ENCODE results near the gene ALG14.
A peak's percentile ranks its signal among the peaks of the same experiment; 100 is the strongest.

Gene ALG14

GRCh38 chr1:95071539-95071938 is 1.2 kb downstream of the ALG14 start:
- ChIA-PET CTCF (interaction anchor here (0.6 to 1.3 kb wide), 4 partner anchors 12 to 185 kb away, joined by 3 to 5 read pairs (median 4); partner anchors contain the start of gene RWDD3), POLR2A (no interaction called here)
- no peaks in the 10 kb centered on the region for H3K36me3 ChIP-seq (ENCODE audit: control insufficient read depth in 2 of 2, insufficient read depth in 1 of 2, low read length in 2 of 2)
- no peaks in the 10 kb centered on the region for H3K9me3 ChIP-seq (ENCODE audit: control insufficient read depth, insufficient read depth, low read depth, low read length)
- H3K4me1 ChIP-seq (ENCODE audit: control insufficient read depth, insufficient read depth, low read length): peaks cover 3% of the 10 kb centered on the region; the same call in 1 of the 2 replicates
- peak overlapping the region; percentile 91 for H3K4me3 ChIP-seq (ENCODE audit: low read depth, low read length)
- TF ChIP-seq KLF7 (tag by site-specific recombination; IDR thresholded peaks at IDR 0.05; ENCODE audit: borderline replicate concordance): no peak
- no peak for TF ChIP-seq ZNF660 (tag by site-specific recombination; IDR thresholded peaks at IDR 0.05)
- H3K27ac ChIP-seq (ENCODE audit: extremely low read depth, low read depth, low read length): no peak overlapping the region

GRCh38 chr1:95069710-95070093 is 3.0 kb downstream of the ALG14 start:
- H3K4me1 ChIP-seq (ENCODE audit: control insufficient read depth, insufficient read depth, low read length): peaks cover 3% of the 10 kb centered on the region; the same call in 1 of the 2 replicates
- ChIA-PET POLR2A (no interaction called here), CTCF (no interaction called here)
- TF ChIP-seq ZNF214 (tag by site-specific recombination; IDR thresholded peaks at IDR 0.05; ENCODE audit: borderline replicate concordance): no peak
- TF ChIP-seq, protein P1, sequence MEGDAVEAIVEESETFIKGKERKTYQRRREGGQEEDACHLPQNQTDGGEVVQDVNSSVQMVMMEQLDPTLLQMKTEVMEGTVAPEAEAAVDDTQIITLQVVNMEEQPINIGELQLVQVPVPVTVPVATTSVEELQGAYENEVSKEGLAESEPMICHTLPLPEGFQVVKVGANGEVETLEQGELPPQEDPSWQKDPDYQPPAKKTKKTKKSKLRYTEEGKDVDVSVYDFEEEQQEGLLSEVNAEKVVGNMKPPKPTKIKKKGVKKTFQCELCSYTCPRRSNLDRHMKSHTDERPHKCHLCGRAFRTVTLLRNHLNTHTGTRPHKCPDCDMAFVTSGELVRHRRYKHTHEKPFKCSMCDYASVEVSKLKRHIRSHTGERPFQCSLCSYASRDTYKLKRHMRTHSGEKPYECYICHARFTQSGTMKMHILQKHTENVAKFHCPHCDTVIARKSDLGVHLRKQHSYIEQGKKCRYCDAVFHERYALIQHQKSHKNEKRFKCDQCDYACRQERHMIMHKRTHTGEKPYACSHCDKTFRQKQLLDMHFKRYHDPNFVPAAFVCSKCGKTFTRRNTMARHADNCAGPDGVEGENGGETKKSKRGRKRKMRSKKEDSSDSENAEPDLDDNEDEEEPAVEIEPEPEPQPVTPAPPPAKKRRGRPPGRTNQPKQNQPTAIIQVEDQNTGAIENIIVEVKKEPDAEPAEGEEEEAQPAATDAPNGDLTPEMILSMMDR (tag by site-specific recombination; IDR thresholded peaks at IDR 0.05): no peak
- H3K27ac ChIP-seq (ENCODE audit: extremely low read depth, low read depth, low read length): no peak overlapping the region
- no peaks in the 10 kb centered on the region for H3K9me3 ChIP-seq (ENCODE audit: control insufficient read depth, insufficient read depth, low read depth, low read length)
- H3K36me3 ChIP-seq (ENCODE audit: control insufficient read depth in 2 of 2, insufficient read depth in 1 of 2, low read length in 2 of 2): peaks cover 0 to 7% of the 10 kb centered on the region in 2 experiments; a peak in 1 of 3 replicates
- H3K4me3 ChIP-seq (ENCODE audit: low read depth, low read length): no peak overlapping the region

GRCh38 chr1:95068956-95069709 is 3.6 kb downstream of the ALG14 start:
- Histone ChIP-seq H3K36me3 (ENCODE audit: control insufficient read depth in 2 of 2, insufficient read depth in 1 of 2, low read length in 2 of 2) (peaks cover 0 to 12% of the 10 kb centered on the region in 2 experiments; a peak in 1 of 3 replicates), H3K27ac (ENCODE audit: extremely low read depth, low read depth, low read length) (no peak overlapping the region), H3K4me1 (ENCODE audit: control insufficient read depth, insufficient read depth, low read length) (peaks cover 3% of the 10 kb centered on the region; the same call in 1 of the 2 replicates), H3K4me3 (ENCODE audit: low read depth, low read length) (no peak overlapping the region), H3K9me3 (ENCODE audit: control insufficient read depth, insufficient read depth, low read depth, low read length) (no peaks in the 10 kb centered on the region)
- ChIA-PET POLR2A (no interaction called here), CTCF (no interaction called here)
- TF ChIP-seq ZNF221 (tag by site-specific recombination; IDR thresholded peaks at IDR 0.05; ENCODE audit: borderline replicate concordance) (no peak), ZNF660 (tag by site-specific recombination; IDR thresholded peaks at IDR 0.05) (no peak), ZNF560 (tag by site-specific recombination; IDR thresholded peaks at IDR 0.05; ENCODE audit: borderline replicate concordance) (no peak), RBAK (tag by site-specific recombination; IDR thresholded peaks at IDR 0.05) (no peak), ZFP69B (tag by site-specific recombination; IDR thresholded peaks at IDR 0.05) (no peak), ZNF792 (tag by site-specific recombination; IDR thresholded peaks at IDR 0.05) (no peak)
- TF ChIP-seq, protein P2, sequence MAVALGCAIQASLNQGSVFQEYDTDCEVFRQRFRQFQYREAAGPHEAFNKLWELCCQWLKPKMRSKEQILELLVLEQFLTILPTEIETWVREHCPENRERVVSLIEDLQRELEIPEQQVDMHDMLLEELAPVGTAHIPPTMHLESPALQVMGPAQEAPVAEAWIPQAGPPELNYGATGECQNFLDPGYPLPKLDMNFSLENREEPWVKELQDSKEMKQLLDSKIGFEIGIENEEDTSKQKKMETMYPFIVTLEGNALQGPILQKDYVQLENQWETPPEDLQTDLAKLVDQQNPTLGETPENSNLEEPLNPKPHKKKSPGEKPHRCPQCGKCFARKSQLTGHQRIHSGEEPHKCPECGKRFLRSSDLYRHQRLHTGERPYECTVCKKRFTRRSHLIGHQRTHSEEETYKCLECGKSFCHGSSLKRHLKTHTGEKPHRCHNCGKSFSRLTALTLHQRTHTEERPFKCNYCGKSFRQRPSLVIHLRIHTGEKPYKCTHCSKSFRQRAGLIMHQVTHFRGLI (tag by site-specific recombination; IDR thresholded peaks at IDR 0.05): no peak

GRCh38 chr1:95067568-95067967 is 5.2 kb downstream of the ALG14 start:
- Histone ChIP-seq H3K4me1 (ENCODE audit: control insufficient read depth, insufficient read depth, low read length) (no peaks in the 10 kb centered on the region), H3K36me3 (ENCODE audit: control insufficient read depth in 2 of 2, insufficient read depth in 1 of 2, low read length in 2 of 2) (peaks cover 0 to 24% of the 10 kb centered on the region in 2 experiments; a peak in 1 of 3 replicates), H3K4me3 (ENCODE audit: low read depth, low read length) (no peak overlapping the region), H3K27ac (ENCODE audit: extremely low read depth, low read depth, low read length) (no peak overlapping the region), H3K9me3 (ENCODE audit: control insufficient read depth, insufficient read depth, low read depth, low read length) (no peaks in the 10 kb centered on the region)
- TF ChIP-seq ZNF600 (tag by site-specific recombination; IDR thresholded peaks at IDR 0.05) (no peak), ZNF530 (tag by site-specific recombination; IDR thresholded peaks at IDR 0.05; ENCODE audit: low read depth) (no peak), ZNF214 (tag by site-specific recombination; IDR thresholded peaks at IDR 0.05; ENCODE audit: borderline replicate concordance) (no peak), GFI1B (tag by site-specific recombination; IDR thresholded peaks at IDR 0.05) (no peak), ZNF394 (tag by site-specific recombination; IDR thresholded peaks at IDR 0.05; ENCODE audit: borderline replicate concordance) (no peak), ZNF837 (tag by site-specific recombination; IDR thresholded peaks at IDR 0.05) (no peak)
- TF ChIP-seq, protein P3, sequence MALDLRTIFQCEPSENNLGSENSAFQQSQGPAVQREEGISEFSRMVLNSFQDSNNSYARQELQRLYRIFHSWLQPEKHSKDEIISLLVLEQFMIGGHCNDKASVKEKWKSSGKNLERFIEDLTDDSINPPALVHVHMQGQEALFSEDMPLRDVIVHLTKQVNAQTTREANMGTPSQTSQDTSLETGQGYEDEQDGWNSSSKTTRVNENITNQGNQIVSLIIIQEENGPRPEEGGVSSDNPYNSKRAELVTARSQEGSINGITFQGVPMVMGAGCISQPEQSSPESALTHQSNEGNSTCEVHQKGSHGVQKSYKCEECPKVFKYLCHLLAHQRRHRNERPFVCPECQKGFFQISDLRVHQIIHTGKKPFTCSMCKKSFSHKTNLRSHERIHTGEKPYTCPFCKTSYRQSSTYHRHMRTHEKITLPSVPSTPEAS (tag by site-specific recombination; IDR thresholded peaks at IDR 0.05): no peak
- TF ChIP-seq, protein P4, sequence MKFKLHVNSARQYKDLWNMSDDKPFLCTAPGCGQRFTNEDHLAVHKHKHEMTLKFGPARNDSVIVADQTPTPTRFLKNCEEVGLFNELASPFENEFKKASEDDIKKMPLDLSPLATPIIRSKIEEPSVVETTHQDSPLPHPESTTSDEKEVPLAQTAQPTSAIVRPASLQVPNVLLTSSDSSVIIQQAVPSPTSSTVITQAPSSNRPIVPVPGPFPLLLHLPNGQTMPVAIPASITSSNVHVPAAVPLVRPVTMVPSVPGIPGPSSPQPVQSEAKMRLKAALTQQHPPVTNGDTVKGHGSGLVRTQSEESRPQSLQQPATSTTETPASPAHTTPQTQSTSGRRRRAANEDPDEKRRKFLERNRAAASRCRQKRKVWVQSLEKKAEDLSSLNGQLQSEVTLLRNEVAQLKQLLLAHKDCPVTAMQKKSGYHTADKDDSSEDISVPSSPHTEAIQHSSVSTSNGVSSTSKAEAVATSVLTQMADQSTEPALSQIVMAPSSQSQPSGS (tag by site-specific recombination; IDR thresholded peaks at IDR 0.05; ENCODE audit: low read depth): no peak
- ChIA-PET CTCF (interaction anchor here (1.5 to 2.0 kb wide), 4 partner anchors 17 to 540 kb away, joined by 3 to 6 read pairs (median 6); partner anchors contain the start of gene RWDD3), POLR2A (no interaction called here)

Measured in HEK293 (cell line).